ENCODE results near the gene PRDM13. TPM values are rescaled to one million over a fixed set of nuclear protein-coding genes. Genes with fewer than 3 reads are reported as not detected.

PRDM13 gene
- total and polyA plus RNA-seq, 9 of the 15 experiments (the other 6 are each of a cell fraction or from before 2014, with no cell fraction given): not detected

DNA sequence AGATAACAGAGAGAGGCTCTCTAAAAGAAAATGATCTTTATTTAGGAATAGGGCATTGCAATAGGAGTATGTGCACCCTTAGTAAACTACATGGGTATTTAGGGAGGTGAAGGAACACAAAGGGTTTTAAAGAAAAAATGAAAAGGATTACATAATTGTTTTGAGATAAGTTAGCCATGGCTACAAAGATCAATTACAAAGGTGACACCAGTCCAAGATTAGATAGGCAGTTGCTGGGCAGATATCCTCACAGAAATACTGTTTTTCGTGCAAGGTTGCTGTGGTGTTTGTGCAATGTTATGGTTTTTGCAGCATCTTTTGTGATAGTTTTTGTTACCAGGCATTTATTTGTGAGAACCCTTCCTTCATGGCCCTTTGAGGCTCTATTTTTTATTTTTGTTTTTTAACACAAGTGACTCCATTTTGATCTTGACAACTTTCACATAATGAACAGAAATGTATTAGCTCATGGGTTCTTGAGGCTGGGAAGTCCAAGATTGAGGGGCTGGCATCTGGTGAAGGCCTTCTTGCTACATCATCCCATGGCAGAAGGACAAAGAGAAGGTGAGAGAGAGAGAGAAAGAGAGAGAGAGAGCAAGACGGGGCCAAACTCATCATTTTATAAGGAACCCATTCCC, 32.5 kb upstream of the PRDM13 start:
- ATAC-seq: no peak
- intact Hi-C loops (cut with micrococcal nuclease): no loop called here
- CTCF ChIA-PET (ENCODE audit: low intra/inter-chr PET ratio): no interaction called here
- TF ChIP-seq POLR2AphosphoS2 (IDR thresholded peaks at IDR 0.05; ENCODE audit: low read length): no peak
- 0 out of 2 replicates have a peak, but pooled peaks have one; percentile 50 for TF ChIP-seq RFX5 (IDR thresholded peaks at IDR 0.05; ENCODE audit: low read depth, low read length)
- TF ChIP-seq NR2C1 (IDR thresholded peaks at IDR 0.05): no peak
- peak; percentile 45; the same call in 1 of the 2 replicates for TF ChIP-seq NR2C1 (tag; IDR thresholded peaks at IDR 0.05)
- TF ChIP-seq ZNF583 (CRISPR knock-in tag; IDR thresholded peaks at IDR 0.05): 0 out of 2 replicates have a peak, but pooled peaks have one; percentile 47
- peak; percentile 78 for TF ChIP-seq PYGO2 (tag; IDR thresholded peaks at IDR 0.05)
- peak; percentile 64; the same call in 1 of the 2 replicates for TF ChIP-seq SMAD4 (CRISPR knock-in tag; conservative IDR thresholded peaks at IDR 0.05)
- peak; percentile 32; the same call in 1 of the 2 replicates for TF ChIP-seq ZNF41 (CRISPR knock-in tag; conservative IDR thresholded peaks at IDR 0.05)
- peak; percentile 63; the same call in 1 of the 2 replicates for TF ChIP-seq HDAC8 (tag; IDR thresholded peaks at IDR 0.05)
- TF ChIP-seq, protein P1, sequence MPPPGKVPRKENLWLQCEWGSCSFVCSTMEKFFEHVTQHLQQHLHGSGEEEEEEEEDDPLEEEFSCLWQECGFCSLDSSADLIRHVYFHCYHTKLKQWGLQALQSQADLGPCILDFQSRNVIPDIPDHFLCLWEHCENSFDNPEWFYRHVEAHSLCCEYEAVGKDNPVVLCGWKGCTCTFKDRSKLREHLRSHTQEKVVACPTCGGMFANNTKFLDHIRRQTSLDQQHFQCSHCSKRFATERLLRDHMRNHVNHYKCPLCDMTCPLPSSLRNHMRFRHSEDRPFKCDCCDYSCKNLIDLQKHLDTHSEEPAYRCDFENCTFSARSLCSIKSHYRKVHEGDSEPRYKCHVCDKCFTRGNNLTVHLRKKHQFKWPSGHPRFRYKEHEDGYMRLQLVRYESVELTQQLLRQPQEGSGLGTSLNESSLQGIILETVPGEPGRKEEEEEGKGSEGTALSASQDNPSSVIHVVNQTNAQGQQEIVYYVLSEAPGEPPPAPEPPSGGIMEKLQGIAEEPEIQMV (tag; conservative IDR thresholded peaks at IDR 0.05; ENCODE audit: low read depth): 0 out of 2 replicates have a peak, but pooled peaks have one; percentile 30
- TF ChIP-seq ZNF589 (CRISPR knock-in tag; IDR thresholded peaks at IDR 0.05; ENCODE audit: low read depth): 0 out of 2 replicates have a peak, but pooled peaks have one; percentile 24
- TF ChIP-seq, protein P2, sequence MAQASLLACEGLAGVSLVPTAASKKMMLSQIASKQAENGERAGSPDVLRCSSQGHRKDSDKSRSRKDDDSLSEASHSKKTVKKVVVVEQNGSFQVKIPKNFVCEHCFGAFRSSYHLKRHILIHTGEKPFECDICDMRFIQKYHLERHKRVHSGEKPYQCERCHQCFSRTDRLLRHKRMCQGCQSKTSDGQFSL (CRISPR knock-in tag; IDR thresholded peaks at IDR 0.05): no peak
- TF ChIP-seq, protein P2 (tag; IDR thresholded peaks at IDR 0.05): peak in 1 of 2 experiments; percentile 83; a peak in 2 of 4 replicates
- TF ChIP-seq PTRF (tag; IDR thresholded peaks at IDR 0.05): peak; percentile 30; the same call in 1 of the 2 replicates
- TF ChIP-seq, protein P3, sequence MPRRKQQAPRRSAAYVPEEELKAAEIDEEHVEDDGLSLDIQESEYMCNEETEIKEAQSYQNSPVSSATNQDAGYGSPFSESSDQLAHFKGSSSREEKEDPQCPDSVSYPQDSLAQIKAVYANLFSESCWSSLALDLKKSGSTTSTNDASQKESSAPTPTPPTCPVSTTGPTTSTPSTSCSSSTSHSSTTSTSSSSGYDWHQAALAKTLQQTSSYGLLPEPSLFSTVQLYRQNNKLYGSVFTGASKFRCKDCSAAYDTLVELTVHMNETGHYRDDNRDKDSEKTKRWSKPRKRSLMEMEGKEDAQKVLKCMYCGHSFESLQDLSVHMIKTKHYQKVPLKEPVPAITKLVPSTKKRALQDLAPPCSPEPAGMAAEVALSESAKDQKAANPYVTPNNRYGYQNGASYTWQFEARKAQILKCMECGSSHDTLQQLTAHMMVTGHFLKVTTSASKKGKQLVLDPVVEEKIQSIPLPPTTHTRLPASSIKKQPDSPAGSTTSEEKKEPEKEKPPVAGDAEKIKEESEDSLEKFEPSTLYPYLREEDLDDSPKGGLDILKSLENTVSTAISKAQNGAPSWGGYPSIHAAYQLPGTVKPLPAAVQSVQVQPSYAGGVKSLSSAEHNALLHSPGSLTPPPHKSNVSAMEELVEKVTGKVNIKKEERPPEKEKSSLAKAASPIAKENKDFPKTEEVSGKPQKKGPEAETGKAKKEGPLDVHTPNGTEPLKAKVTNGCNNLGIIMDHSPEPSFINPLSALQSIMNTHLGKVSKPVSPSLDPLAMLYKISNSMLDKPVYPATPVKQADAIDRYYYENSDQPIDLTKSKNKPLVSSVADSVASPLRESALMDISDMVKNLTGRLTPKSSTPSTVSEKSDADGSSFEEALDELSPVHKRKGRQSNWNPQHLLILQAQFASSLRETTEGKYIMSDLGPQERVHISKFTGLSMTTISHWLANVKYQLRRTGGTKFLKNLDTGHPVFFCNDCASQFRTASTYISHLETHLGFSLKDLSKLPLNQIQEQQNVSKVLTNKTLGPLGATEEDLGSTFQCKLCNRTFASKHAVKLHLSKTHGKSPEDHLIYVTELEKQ (CRISPR knock-in tag; IDR thresholded peaks at IDR 0.05): peak; percentile 59; the same call in 1 of the 2 replicates
- TF ChIP-seq NFXL1 (CRISPR knock-in tag; IDR thresholded peaks at IDR 0.05): no peak
- no peak for TF ChIP-seq ZC3H4 (CRISPR knock-in tag; IDR thresholded peaks at IDR 0.05; ENCODE audit: borderline replicate concordance)

More for the DNA sequence above, 32.5 kb upstream of the PRDM13 start:
- H3K9ac ChIP-seq (ENCODE audit: insufficient read depth in 1 of 2, low read depth in 2 of 2, low read length in 2 of 2): no peak overlapping the region
- H3K27me3 ChIP-seq (ENCODE audit: control insufficient read depth in 2 of 2, insufficient read depth in 2 of 2, low read length in 2 of 2): no peaks in the 10 kb centered on the region
- H3K4me3 ChIP-seq: no peak overlapping the region
- 64% methylated on average over 2 of the region's 2 CpGs for WGBS (ENCODE audit: insufficient coverage, low coverage, missing lambda C conversion rate)
- no peak overlapping the region for H3K4me2 ChIP-seq (ENCODE audit: insufficient read depth, low read length)
- no peaks in the 10 kb centered on the region for H3K9me1 ChIP-seq (ENCODE audit: control insufficient read depth, insufficient read depth, low read length)
- in situ Hi-C loops (cut with MboI): no loop called here
- H3K9me3 ChIP-seq (replicated peaks; ENCODE audit: control insufficient read depth, insufficient read depth, low read depth, low read length): no peaks in the 10 kb centered on the region; the same call in 1 of the 2 replicates
- H3K36me3 ChIP-seq (ENCODE audit: control insufficient read depth, insufficient read depth, low read length): no peaks in the 10 kb centered on the region
- no peak overlapping the region for H2AFZ ChIP-seq (ENCODE audit: low read depth, low read length)
- no peak overlapping the region for H3K27ac ChIP-seq (ENCODE audit: extremely low read depth, low read depth, low read length)
- H4K20me1 ChIP-seq (replicated peaks; ENCODE audit: control insufficient read depth, insufficient read depth, low read length): no peaks in the 10 kb centered on the region
- H3K79me2 ChIP-seq (ENCODE audit: control insufficient read depth, insufficient read depth, low read length): no peaks in the 10 kb centered on the region
- peaks cover 6 to 15% of the 10 kb centered on the region in 2 experiments; a peak in 4 of 5 replicates for H3K4me1 ChIP-seq (replicated peaks in 1 of 2; ENCODE audit: control insufficient read depth in 2 of 2, insufficient read depth in 2 of 2, low read length in 2 of 2)
- POLR2A ChIA-PET: no interaction called here
- no TSS peak for BruUV-seq (replicated peaks)
- no peak for DNase-seq (ENCODE audit: extremely low read depth in 1 of 4, low spot score in 3 of 4)
- no peak for FAIRE-seq

All from K562 (cell line).